ENCODE measurements around the gene EYS.

Gene EYS

DNA sequence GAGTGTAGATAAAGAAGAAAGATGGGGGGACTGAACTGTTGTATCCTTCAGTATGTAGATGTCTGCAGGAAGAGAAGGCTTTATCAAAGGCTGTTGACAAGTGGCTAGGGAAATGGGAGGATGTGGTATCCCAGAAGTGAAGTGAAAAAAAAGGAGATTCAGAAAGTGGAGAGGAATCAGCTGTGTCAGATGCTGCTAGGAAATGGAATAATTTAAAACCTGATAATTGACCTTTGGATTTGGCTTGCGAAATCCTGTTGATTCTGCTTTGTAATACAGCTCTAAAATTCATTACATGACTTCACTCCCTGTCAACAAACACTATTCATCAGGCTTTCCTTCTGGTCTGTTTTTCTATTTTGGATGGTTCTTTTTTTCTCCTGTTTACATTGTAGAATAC, 2029.7 kb downstream of the EYS start:
- DNase-seq: no peak

DNA sequence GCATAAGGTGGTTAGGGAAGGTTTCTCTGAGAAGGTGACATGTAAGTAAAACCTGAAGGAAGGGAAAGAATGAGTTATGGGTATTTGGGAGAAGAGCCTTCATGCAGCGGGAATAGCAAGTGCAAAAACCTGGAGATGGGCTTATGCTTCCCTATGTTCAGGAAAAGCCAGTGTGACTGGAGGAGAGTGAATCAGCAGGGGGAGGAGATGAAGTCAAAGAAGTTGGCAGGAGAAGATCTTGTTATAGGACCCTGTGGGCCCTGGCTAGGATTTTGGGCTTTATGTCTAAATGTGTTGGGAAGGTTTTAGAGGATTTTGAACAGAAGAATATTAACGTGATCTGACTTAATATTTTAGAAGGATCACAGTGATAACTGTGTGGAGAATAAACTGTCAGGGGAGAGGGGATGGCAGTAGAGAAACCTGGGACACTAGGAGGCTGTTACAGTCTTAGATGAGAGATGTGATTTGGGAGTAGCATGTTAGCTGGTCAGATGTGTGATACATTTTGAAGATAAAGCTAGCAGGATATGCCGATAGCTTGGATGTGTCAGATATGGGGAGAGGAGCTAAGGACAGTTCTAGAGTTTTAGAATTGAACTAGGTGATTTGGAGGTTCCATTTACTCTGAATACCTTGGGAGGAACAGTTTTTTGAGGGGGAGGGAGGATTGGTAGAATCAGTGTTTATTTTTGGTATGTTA, 2030.5 kb downstream of the EYS start:
- no peak for DNase-seq

DNA sequence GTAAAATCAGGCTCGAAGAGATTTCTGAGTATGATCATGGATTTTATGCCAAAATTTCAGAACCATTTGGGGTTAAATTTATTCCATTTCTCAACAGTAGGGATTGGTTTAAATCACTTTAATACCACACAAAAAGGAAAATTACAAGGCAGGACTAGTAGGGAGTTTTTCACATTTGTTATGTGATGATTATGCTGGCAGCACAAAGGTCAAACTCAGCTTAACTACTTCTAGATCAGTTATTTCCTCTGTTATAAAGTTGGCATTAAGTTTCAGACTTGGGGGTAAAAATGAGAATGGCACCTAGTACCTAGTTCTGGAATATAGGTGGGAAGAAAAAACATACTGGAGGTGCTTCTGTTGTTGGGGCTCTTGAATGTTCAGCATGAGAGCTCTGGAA, 2031.9 kb downstream of the EYS start:
- no peak for DNase-seq

DNA sequence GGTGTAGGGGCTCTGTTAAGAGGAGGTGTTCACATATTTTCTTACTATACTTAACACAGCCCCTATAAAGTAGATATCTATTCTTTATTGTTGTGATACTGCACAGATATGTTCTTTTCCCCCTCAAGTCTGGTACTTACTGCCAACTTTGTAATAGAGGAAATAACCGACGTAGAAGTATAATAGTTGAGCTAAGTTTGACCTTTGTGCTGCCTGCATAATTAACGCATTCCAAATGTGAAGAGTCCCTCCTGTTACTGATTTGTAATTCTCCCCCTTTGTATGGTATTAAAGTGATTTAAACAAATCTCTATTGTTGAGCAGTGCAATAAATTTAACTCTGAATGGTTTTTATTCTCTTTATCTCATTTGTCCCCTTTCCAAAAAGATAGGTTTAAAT, 2032.4 kb downstream of the EYS start:
- DNase-seq: no peak

DNA sequence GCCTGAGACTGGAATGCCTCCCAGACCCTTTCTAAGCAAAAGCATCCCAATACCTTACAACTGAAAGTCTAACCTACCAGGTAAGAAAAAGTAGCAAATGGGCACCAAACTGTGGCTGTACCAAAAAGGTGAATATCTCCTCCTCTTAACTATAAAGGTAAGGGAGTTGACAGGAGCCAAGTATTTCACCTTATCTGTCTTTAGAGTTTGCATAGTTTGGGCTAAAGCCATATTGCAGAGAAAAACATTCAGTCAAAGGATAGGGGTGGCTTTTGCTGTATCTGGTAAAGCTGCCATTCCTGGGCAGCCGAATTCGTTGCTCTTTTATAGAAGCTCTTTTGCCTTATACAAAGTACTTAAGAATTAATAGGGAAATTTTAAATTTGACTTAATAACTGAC, 2033.3 kb downstream of the EYS start:
- no peak for DNase-seq

DNA sequence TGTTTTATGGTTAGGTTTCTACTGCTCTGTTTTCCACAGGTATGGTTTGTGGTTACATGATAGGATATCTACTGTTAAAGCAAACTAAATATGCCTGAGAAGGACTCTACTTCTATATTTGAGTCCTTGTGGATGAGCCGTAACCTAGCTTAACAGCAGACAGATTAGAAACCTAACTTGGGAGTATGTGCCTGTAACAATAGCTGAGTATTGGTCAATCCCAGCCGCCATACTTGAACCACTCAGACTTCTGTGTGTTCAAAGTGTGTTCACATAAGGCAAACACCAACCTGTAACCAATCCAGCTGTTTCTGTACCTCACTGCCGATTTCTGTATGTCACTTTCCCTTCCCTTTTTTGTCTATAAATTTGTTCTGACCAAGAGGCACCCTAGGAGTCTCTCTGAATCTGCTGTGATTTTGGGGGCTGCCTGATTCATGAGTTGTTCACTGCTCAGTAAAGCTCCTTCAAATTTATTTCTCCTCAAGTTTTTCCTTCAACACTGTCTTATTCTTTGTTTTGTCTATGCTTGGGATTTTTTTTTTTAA, 2034.4 kb downstream of the EYS start:
- no peak for DNase-seq

DNA sequence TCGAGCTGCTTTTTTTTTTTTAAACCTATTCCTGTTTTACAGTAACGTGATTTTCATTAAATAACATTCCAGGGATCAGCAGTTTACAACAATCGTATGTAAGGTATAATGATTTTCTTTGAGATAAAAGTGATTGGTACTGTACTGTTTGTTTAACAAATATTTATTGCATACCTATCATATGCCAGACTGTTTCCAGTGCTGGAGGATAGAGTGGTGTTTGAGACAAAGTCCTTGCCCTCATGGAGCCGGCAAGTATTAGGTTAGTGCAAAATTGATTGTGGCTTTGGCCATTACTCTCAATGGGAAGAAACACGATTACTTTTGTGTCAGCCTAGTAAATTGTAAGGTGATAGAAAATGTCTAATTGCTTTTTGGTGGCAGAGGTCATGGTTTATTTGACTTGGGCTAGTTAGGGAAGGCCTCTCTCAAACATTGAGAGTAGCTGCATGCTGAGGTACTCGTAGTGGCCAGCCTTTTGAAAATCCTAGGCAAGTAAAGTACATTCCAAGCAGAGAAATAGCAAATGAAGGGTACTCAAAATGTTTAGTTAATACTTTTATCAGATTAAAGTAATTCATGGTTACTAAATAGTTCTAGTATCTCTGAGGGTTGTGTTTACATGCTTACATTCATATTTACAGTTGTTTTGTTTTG, 2035.8 kb downstream of the EYS start:
- no peak for DNase-seq
